Muscle layer of colon (tissue), 2 donors: ENCODE results near the gene SLC7A6OS.
"Not testable (repeated sequence)": the region's sequence is repeated elsewhere in the genome, so short reads cannot be mapped to it uniquely, and the experiment has no call there.

Source experiments
- H3K27ac ChIP-seq: one replicate; pipeline ENCODE4 v1.7.0; 2013; ENCODE audit warnings: low read depth, mild to moderate bottlenecking, low read length, moderate library complexity
- H3K27me3 ChIP-seq, 2 donors: one replicate each; pipeline ENCODE4 v1.7.0; 2013; ENCODE audit warnings: low read length in 2 of 2, mild to moderate bottlenecking in 2 of 2; ENCODE audit not compliant: insufficient read depth in 2 of 2, control insufficient read depth in 1 of 2
- H3K36me3 ChIP-seq: one replicate; pipeline ENCODE4 v1.7.0; 2013; ENCODE audit warnings: mild to moderate bottlenecking, low read length; ENCODE audit not compliant: insufficient read depth
- H3K4me1 ChIP-seq: one replicate; pipeline ENCODE4 v1.7.0; 2013; ENCODE audit warnings: mild to moderate bottlenecking, low read length; ENCODE audit not compliant: insufficient read depth
- H3K4me3 ChIP-seq, 2 donors: one replicate each; pipeline ENCODE4 v1.7.0; 2013; ENCODE audit warnings: low read length in 2 of 2, low read depth in 1 of 2, mild to moderate bottlenecking in 1 of 2, moderate library complexity in 1 of 2
- H3K9ac ChIP-seq: one replicate; pipeline ENCODE4 v1.7.0; 2013; ENCODE audit warnings: low read length
- H3K9me3 ChIP-seq: one replicate; pipeline ENCODE4 v1.7.0; 2013; ENCODE audit warnings: mild to moderate bottlenecking, low read length
- donor health status: abdominal sarcoma.
- donor health status: Adenocarcinoma of cecum.

SLC7A6OS gene

DNA sequence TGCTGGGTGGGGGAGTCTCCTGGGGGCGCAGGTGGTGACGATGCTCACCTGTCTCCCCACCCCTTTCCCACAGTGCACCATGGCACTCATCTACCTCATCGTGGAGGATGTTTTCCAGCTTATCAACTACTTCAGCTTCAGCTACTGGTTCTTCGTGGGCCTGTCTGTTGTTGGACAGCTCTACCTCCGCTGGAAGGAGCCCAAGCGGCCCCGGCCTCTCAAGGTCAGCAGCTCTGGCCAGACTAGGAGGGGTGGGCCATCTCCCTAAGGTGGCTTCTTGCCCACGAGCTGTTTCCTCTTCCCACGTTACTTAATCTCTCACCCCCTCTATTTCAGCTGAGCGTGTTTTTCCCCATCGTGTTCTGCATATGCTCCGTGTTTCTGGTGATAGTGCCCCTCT, 14.5 kb downstream of the SLC7A6OS start:
- Histone ChIP-seq H3K4me1 (peaks cover 12% of the 10 kb centered on the region), H3K9ac (no peak overlapping the region), H3K4me3 (no peak overlapping the region), H3K36me3 (peaks cover 52% of the 10 kb centered on the region), H3K27ac (no peak overlapping the region), H3K27me3 (no peaks in the 10 kb centered on the region), H3K9me3 (no peaks in the 10 kb centered on the region)

GRCh38 chr16:68292425-68292824, 18.3 kb downstream of the SLC7A6OS start:
- peaks cover 52% of the 10 kb centered on the region for H3K36me3 ChIP-seq
- no peak overlapping the region for H3K4me3 ChIP-seq
- H3K9me3 ChIP-seq: no peaks in the 10 kb centered on the region
- no peaks in the 10 kb centered on the region for H3K27me3 ChIP-seq
- no peak overlapping the region for H3K9ac ChIP-seq
- H3K27ac ChIP-seq: no peak overlapping the region
- peaks cover 17% of the 10 kb centered on the region for H3K4me1 ChIP-seq

DNA sequence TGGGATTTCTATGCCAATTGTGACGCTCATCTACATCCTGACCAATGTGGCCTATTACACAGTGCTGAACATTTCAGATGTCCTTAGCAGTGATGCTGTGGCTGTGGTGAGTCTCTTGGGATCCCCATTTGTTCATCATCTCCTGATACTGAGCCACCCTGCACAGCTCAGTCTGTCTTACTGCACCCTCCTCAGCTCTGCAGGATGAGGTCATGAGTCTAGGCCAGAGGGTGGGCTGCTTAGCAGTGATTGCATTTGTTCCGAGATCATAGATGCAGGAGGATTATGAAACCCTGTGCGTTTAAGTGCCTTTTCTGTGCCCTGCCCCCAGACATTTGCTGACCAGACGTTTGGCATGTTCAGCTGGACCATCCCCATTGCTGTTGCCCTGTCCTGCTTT, 19.5 kb downstream of the SLC7A6OS start:
- no peaks in the 10 kb centered on the region for H3K27me3 ChIP-seq
- H3K4me1 ChIP-seq: peaks cover 21% of the 10 kb centered on the region
- H3K4me3 ChIP-seq: no peak overlapping the region
- H3K9ac ChIP-seq: no peak overlapping the region
- H3K36me3 ChIP-seq: peaks cover 49% of the 10 kb centered on the region
- H3K9me3 ChIP-seq: no peaks in the 10 kb centered on the region
- H3K27ac ChIP-seq: no peak overlapping the region

DNA sequence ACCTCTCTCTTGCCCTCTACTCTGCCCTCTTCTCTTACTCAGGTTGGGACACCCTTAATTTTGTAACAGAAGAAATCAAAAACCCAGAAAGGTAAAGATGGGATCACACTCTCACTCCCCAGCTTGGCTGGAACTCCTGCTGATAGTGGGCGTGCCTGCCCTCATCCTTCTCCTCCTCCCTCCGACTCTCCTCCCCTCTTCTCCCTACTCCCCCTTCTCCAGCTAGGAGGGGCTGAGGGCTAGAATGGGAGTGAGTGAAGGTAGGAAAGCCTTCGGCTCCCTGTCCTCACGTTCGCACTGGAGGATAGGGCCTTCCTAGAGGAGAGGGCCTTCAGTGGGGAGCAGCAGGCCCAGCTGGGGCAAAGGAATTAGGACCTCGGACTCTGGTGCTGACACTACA, 20.3 kb downstream of the SLC7A6OS start:
- Histone ChIP-seq H3K27me3 (no peaks in the 10 kb centered on the region), H3K9ac (no peak overlapping the region), H3K36me3 (peaks cover 43% of the 10 kb centered on the region)

GRCh38 chr16:68289621-68290329, 21.0 kb downstream of the SLC7A6OS start:
- Histone ChIP-seq H3K9ac (no peak overlapping the region), H3K4me1 (peaks cover 21% of the 10 kb centered on the region), H3K27ac (no peak overlapping the region), H3K9me3 (no peaks in the 10 kb centered on the region), H3K36me3 (peaks cover 37% of the 10 kb centered on the region), H3K27me3 (no peaks in the 10 kb centered on the region), H3K4me3 (no peak overlapping the region)

More for the DNA sequence above, 20.3 kb downstream of the SLC7A6OS start:
- peaks cover 21% of the 10 kb centered on the region for H3K4me1 ChIP-seq
- no peaks in the 10 kb centered on the region for H3K9me3 ChIP-seq
- no peak overlapping the region for H3K27ac ChIP-seq
- no peak overlapping the region for H3K4me3 ChIP-seq

DNA sequence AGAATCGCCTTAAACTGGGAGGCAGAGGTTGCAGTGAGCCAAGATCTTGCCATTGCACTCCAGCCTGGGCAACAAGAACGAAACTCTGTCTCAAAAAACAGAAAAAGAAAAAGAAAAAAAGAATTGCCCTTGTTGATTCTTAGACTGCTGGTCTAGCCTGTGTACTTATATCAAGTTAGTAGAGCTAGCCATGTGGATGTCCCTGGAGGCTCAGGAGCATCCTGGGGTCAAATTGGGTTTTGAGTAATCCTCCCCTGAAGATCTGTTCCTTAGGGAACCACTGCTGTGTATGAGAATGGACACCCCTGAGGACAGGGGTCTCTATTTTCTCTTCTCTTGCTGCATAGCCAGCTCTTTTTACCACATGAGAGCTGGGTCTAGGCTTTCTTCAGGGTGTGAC, 21.5 kb downstream of the SLC7A6OS start:
- H3K36me3 ChIP-seq: peaks cover 32% of the 10 kb centered on the region
- no peak overlapping the region for H3K9ac ChIP-seq
- no peaks in the 10 kb centered on the region for H3K27me3 ChIP-seq
- H3K9me3 ChIP-seq: no peaks in the 10 kb centered on the region
- H3K4me3 ChIP-seq: no peak overlapping the region
- peaks cover 21% of the 10 kb centered on the region for H3K4me1 ChIP-seq
- H3K27ac ChIP-seq: no peak overlapping the region

GRCh38 chr16:68288796-68289195, 21.9 kb downstream of the SLC7A6OS start:
- not testable (repeated sequence) for H3K9ac ChIP-seq, H3K4me3 ChIP-seq, H3K27me3 ChIP-seq, H3K27ac ChIP-seq, H3K9me3 ChIP-seq
- peaks cover 27% of the 10 kb centered on the region for H3K36me3 ChIP-seq
- peaks cover 21% of the 10 kb centered on the region for H3K4me1 ChIP-seq

- Histone ChIP-seq H3K36me3 (peaks cover 23% of the 10 kb centered on the region), H3K9ac (no peak overlapping the region), H3K4me1 (peaks cover 21% of the 10 kb centered on the region), H3K4me3 (no peak overlapping the region), H3K27me3 (no peaks in the 10 kb centered on the region), H3K9me3 (no peaks in the 10 kb centered on the region), H3K27ac (no peak overlapping the region)
These were observed 22.5 kb downstream of the SLC7A6OS start for GRCh38 chr16:68288252-68288650.

DNA sequence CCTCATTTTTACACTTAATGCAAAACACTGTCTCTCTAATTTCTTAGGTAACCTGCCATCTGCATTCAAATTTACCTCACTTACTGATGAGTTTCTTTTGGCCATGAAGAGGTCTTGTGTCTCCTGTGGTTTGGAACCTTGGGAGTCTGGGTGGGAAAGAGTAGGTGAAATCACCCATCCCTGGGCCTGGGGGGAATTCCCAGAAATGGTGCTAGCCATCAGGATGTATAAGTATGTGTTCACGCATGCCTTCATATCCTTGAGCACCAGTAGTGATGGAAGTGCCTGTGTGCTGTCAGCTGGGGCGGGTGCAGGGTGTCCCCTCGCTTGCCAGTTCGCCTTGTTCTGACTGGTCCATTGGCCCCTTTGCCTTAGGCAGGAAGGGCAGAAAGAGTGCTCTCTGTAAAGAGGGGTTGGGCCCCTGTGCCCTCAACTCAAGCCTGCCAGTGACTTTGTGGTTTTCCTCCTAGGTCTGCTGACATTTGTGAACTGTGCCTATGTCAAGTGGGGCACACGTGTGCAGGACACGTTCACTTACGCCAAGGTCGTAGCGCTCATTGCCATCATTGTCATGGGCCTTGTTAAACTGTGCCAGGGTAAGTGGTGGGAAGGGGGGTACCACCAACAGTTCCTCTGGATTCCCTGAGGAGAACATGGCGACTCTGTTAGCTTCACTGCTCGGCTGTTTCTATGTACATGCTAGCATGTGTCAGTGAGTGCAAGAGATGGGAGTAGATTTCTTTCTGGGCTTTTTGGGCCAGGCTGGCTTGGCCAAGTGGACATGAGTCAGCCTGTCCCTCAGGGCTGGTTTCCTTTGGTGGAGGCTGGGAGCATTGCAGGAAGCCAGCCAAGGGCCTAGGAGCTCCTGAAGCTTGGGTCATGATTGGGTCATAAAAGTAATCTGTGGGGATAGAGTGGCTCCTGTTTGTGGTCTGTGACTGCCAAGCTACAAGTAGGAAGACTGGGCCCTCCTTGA, 23.2 kb downstream of the SLC7A6OS start:
- Histone ChIP-seq H3K9ac (no peak overlapping the region), H3K27ac (no peak overlapping the region), H3K27me3 (no peaks in the 10 kb centered on the region), H3K9me3 (no peaks in the 10 kb centered on the region), H3K36me3 (peaks cover 28% of the 10 kb centered on the region), H3K4me3 (no peak overlapping the region), H3K4me1 (peaks cover 26% of the 10 kb centered on the region)

DNA sequence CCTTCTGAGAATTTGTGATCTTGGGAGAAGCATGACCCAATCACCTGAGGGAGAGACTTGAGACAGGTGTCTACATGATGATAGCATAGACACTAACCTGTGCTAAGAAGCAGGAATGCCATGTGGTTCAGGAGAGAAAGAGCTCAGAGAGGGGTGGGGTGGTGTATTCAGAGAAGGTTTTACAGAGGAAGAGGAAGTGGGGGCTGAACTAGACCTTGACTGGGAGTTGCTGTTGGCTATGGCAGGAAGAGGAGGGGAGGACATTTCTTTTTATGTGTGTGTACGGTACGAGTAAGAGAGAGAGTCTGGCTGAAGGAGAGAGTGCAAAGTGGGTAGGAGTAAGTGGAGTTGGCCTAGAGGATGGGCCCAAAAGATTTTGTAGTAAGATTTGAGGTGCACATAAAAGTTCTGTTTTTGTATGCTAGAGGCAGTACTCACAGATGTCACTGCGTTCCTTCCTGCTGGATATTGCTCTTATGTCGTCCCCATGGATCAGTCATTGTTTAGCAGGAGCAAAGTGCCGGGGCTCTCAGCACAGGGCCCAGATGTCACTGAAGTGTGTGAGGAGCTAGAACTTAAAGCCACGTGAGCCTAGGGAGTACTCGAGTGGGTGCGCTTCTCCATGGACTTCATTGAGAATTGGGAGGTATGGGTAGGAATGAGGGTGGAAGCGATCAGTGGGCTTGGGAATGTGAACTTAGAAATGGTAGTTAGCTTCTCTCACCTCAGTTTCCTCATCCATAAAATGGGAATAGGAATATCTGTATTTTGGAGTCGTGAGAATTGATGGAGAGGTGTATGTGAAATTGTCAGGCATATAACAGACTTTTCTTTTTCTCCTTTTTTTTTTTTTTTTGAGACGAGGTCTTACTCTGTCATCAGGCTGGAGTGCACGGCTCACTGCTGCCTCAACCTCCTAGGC, 24.3 kb downstream of the SLC7A6OS start:
- no peak overlapping the region for H3K27ac ChIP-seq
- no peak overlapping the region for H3K4me3 ChIP-seq
- H3K9me3 ChIP-seq: no peaks in the 10 kb centered on the region
- no peaks in the 10 kb centered on the region for H3K27me3 ChIP-seq
- no peak overlapping the region for H3K9ac ChIP-seq
- peaks cover 26% of the 10 kb centered on the region for H3K4me1 ChIP-seq
- H3K36me3 ChIP-seq: peaks cover 36% of the 10 kb centered on the region

DNA sequence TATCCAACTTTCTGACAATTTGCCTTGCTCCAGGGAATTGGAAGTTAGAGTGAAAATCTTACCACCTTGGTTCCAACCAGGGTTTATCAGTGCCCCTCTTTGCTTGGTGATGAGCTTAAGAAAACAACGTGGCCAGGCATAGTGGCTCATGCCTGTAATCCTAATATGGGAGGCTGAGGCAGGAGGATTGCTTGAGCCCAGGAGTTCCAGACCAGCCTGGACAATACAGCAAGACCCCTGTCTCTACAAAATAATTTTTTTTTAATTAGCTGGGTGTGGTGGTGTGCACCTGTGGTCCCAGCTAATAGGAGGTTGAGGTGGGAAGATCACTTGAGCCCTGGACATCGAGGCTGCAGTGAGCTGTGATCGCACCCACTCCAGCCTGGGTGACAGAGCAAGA, 25.1 kb downstream of the SLC7A6OS start:
- H3K9ac ChIP-seq: no peak overlapping the region
- no peaks in the 10 kb centered on the region for H3K27me3 ChIP-seq
- H3K4me3 ChIP-seq: no peak overlapping the region
- peaks cover 26% of the 10 kb centered on the region for H3K4me1 ChIP-seq
- H3K27ac ChIP-seq: no peak overlapping the region
- H3K9me3 ChIP-seq: no peaks in the 10 kb centered on the region
- peaks cover 39% of the 10 kb centered on the region for H3K36me3 ChIP-seq
